Activated naive CD4-positive, alpha-beta T cell treated with Interleukin-2 at 50 U/mL for 16 hours (primary cell): ENCODE results near the gene MSL2.
"Not testable (repeated sequence)": the region's sequence is repeated elsewhere in the genome, so short reads cannot be mapped to it uniquely, and the experiment has no call there.

Source experiments
- DNase-seq: peaks from one replicate; pipeline ENCODE4 v3.0.0-alpha.2; 2020

MSL2 gene, protein sequence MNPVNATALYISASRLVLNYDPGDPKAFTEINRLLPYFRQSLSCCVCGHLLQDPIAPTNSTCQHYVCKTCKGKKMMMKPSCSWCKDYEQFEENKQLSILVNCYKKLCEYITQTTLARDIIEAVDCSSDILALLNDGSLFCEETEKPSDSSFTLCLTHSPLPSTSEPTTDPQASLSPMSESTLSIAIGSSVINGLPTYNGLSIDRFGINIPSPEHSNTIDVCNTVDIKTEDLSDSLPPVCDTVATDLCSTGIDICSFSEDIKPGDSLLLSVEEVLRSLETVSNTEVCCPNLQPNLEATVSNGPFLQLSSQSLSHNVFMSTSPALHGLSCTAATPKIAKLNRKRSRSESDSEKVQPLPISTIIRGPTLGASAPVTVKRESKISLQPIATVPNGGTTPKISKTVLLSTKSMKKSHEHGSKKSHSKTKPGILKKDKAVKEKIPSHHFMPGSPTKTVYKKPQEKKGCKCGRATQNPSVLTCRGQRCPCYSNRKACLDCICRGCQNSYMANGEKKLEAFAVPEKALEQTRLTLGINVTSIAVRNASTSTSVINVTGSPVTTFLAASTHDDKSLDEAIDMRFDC

DNA sequence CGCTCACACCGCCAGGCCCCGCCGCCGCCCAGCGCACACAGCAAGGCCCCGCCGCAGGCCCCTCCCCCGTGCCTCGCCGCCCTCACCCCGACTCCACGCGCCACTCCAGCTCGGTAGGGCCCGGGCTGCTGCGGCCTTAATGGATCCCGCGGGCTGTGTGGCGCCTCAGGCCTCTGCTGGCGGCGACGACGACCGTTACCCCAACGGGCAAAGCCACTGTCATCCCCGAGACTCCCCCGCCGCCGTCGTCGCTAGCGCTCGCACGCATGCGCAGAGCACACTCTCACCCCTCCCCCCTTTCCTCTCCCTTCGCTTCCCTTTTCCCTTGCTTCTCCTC is at the start of gene MSL2:
Gene MSL2 (minus strand): TSS at position 272 of the 337 bp plus-strand sequence. CDS start 1,222 bp downstream, outside the sequence.
- DNase-seq, result no peak

DNA sequence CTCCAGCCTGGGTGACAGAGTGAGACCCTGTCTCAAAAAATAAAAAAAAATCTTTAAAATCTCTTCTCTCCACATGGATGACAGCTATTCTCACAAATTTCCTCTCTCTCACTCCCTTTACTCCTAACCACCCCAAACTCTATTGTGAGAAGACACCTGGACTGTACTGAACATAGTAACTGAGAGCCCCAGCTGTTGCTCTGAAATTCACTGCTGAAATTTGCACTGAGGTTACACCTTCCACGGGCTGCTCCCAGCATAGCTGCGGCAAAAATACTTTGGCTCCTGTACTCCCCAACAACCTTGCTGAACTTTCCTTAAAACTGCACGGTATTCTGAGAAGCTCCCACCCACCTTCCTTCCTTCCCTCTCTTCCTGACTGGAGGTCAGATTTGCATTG is 49.6 kb upstream of the MSL2 start:
- DNase-seq, result no peak

DNA sequence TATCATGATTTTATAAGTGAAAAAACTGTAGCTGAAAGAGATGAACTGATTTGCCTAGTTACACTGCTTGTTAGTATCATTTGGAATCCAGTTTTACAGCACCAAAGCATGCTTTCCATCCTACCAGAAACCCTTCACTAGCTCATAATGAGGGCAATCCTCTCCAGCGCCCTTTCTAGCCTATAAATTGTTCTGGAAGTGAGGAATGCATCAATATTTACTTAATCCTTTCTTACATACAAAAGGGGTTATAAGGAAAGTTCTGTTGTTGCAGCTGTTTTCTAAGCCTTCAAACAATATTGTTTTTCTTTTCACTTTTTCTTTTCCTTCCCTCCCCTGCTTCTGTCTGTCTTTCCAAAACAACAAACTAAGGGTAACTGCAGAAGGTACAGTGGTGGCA is 43.0 kb upstream of the MSL2 start:
- no peak for DNase-seq

DNA sequence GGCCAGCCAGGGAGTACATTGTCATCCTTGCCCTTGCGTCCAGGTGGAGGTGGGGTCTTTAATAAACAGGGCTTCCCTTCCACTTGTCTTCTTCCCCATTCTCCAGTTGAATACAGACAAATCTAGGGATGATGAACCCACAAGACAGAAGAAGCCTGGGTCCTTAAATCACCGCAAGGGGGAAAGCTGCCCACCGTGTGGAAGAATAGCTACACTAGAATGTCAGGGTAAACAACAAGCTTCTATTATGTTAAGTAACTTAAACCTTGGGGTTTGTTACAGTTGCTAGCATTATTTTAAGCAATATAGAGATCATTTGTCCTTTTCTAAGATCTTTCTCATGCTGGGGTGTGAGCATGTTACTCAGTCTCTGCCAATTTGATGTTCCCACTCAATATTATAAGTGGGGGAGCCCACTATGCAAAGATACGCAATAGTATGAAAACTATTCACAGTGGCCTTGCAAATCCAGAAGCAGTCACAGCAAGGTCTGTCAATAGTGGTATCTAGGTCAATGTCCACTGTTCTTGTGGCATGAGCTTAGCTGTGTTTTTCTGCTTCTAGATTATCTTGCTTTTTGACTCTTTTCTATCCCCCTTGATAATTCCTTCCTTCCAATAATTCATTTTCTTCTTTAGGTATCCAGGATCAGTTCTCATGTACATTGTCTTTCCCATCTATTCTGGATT is 42.0 kb upstream of the MSL2 start:
- DNase-seq, result no peak

DNA sequence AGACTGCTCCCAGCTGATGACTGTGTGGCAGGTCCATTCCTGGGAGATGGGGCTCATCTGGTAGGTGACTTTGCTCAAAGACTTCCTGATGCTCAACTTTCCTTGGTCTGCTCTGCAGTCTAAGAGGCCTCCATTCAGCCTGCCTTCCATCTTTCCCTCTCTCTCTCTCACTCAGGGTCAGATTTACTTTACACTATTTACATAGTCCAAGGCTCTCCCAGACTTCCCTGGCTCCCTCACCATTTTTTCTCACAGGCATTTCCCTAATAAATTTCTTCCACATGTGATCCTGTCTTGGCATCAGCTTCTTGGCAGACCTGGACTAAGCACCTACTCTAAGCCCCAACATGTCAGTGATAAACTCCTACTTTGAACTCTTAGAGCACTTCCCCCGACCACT is 41.0 kb upstream of the MSL2 start:
- DNase-seq, result no peak

DNA sequence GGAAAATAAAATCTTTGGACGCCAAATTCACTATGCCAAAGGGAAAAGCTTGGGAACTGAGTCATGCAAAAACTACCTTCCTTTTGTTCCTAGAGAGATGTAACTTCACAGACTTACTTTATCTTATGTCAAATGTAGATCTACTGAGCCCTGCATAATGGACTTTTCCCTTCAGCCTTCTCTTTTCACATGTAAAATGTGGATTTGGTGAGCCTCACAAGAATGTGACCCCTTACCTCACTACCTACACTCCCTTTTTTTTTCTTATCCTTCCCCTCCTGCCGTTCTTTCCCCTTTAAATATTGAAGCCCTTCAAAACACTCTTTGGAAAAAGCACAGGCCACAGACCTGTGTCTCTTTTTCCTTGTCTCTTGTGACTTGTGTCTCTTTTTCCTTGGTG is 40.0 kb upstream of the MSL2 start:
- DNase-seq, result no peak

DNA sequence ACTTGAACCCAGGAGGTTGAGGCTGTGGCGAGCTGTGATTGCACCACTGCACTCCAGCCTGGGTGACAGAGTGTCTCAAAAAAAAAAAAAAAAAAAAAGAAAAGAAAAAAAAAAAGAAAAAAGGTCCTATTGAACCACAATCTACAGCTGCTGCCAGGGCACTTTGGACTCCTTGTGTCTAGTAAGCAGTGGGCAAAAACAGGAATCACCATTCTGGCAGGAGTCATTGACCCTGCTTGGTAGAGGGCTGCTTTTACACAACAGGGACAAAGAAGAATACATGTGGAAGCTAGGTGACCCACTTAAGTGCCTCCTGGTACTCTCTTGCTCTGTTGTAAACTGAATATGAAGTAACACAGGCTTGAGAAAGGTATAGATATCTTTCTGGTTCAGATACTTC is 39.4 kb upstream of the MSL2 start:
- no peak for DNase-seq

DNA sequence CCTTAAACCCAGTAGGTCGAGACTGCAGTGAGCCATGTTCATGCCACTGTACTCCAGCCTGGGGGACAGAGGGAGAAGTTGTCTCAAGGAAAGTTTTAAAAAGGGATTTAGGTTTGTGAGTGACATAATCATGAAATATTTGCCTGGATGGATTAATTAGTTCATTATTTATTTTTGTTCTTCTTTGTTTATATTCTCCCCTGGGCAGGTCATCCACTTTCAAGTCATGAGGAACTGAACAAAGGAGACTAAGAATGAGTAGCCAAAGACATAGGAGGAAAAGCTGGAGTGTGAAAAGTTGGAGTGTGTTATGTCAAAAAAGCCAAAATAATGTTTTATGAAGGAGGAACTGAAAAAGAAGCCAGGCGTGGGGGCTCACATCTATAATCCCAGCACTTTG is 36.3 kb upstream of the MSL2 start:
- no peak for DNase-seq

DNA sequence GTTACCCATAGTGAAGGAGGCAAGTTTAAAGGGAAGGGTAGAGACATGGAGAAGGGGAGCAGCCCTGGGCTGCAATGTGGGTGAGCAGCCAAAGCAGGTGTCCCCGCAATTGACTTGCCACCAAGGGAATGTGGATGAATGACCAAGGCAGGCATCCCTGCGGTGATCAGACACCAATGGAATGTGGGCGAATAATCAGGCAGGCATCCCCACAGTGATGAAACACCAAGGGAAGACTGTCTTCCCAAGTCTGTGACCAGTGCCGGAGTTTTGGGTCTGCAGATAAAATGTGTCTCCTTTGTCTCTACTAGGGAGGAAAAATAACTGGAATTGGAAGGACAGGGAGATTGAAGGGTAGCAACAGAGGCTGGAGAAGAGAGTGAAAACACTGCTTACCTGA is 26.6 kb upstream of the MSL2 start:
- not testable (repeated sequence) for DNase-seq

DNA sequence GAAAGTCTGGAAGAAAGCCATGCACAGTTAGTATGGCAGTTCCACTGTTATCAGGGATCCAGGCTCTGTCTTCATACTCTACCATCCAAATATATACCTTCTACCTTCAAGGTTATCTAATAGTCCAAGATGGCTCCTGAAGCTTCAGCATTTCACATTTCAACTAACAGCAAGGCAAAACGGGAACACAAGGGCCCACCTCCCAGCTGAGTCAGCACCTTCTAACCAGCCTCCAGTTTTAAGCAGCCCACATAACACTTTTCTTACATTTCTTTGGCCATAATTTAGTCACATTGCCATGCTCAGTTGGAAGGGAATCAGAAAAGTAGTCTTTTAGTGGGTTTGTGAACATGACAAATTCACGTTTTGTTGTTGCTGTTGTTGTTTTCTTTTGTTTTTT is 15.4 kb upstream of the MSL2 start:
- no peak for DNase-seq

DNA sequence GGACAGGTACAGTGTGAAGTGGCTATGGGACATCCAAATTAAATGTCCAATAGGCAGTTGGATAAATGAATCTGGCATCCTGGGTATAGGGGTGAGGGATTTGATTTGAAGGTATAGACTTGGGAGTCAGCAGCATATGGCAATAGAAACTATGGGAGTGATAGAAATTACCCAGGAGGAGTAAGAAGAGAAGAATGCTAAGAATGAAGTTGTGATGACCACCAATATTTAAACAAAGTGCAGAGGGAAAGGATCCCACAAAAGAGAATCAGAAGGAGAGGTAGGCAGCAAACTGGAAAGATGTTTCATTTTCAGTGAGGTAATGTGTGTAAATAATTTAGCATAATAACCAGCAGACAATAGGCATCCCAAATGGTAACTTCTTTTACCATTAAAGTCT is 13.8 kb upstream of the MSL2 start:
- no peak for DNase-seq

DNA sequence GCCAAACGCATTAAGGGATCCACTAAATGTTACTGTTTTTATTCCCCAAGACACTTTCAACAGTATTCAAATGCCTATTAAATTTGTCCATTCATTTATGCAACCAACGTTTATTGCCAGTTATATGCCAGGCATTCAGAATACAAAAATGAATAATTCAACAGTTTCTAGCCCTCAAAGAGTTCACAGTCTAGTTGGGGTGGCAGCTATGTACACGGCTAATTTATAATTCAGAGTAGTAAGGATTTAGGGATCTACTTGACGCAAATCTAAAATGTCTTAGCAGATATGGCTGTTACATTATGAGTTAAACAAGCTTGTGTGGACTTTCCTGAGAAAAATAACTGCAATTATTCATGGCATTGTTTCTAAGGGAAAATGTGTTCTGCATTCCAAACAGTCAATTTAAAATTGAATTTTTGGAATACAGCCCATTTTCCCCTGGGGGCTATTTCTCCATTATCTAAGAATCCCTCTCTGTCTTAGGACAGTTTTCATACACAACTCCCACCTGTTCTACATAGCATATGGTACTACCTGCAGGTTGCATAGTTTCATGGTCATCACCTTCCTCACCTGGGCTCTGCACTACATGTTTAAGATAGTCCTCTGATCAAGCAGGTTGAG is 11.5 kb upstream of the MSL2 start:
- no peak for DNase-seq

DNA sequence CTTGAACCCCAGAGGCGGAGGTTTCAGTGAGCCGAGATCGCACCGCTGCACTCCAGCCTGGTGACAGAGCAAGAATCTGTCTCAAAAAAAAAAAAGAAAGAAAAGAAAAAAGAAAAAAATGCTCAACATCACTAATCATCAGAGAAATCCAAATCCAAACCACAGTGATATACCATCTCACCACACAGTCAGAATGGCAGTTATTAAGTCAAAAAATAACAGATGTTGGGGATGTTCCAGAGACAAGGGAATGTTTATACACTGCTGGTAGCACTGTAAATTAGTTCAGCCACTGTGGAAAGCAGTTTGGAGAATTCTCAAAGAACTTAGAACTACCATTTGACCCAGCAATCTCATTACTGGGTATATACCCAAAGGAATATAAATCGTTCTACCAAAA is 3.1 kb upstream of the MSL2 start:
- DNase-seq, result not testable (repeated sequence)

DNA sequence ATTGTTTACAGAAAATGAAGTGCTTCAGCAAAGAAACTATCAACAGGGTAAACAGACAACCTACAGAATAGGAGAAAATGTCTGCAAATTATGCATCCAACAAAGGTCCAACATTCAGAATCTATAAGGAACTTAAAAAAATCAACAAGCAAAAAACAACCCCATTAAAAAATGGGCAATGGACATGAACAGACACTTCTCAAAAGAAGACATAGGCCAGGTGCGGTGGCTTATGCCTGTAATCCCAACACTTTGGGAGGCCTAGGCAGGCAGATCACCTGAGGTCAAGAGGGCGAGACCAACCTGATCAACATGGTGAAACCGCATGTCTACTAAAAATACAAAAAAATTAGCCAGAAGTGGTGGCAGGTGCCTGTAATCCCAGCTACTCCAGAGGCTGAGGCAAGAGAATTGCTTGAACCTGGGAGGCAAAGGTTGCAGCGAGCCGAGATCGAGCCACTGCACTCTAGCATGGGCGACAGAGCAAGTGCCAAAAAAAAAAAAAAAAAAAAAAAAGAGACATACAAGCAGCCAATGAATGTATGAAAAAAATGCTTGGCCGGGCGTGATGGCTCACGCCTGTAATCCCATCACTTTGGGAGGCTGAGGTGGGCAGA is 2.4 kb upstream of the MSL2 start:
- not testable (repeated sequence) for DNase-seq

DNA sequence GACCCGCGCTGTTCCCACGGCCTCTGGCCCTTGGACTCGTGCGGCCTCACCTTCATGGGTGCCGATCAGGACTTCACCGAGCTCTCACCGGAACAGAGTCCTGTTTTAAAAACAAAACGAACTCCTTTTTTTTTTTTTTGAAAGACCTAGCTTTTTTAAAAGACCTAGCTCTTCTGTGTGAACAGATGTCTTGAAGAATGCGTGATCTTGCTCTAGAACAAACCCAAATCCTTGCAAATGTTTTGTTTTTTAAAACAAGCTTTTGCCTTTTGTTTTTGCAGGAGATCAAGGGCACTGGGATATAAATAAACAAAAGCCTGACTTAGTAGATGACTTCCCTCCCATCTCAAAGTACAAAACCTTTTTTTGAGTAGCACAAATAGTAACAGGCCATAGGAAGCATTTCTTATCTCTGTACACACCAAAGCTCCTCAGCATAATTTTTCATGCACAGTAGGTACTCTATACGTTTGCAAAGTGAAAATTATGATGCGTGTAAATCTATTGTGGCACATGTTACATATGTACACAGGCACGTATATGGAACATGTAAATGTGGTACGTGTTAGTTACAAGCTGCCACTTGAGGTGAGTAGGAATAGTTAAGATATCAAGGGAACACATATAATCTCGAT is 1.1 kb upstream of the MSL2 start:
- DNase-seq, result no peak

DNA sequence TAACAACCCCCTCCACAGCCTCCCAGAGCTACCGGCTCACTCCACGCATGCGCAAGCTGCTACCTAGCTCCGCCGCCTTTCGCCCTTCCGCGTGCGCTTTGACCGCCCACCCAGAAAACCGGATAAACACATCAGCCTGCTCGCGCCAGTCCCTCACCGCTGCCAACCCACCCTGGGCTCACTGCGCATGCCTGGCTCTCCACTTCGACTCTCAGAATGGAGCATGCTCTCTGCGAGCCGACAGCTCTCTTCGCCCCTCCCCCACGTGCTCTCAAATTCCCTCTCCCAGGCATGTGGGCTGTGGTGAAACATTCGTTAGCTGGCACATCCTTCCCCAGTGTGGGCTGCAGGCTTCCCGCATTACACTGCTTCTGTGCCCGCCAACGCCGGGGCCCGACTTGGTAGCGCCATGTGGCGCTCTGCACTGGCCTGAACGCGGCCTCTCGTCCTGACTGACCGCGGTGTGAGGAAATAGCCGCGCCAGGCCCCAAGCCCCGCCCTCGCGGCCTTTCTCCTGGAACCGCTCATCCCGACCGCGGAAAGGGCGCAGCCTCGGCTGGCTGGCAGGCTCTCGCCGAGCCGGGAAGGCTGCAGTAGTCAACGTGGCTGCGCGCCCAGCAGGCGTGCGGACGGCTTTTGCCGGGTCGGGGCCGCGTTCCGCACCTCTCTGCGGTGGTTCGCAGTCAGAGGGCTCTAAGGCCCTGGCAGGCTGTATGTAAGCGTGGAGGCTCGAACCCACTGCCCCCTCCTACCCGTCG is 445 bp upstream of the MSL2 start:
- peak; percentile 99 for DNase-seq

DNA sequence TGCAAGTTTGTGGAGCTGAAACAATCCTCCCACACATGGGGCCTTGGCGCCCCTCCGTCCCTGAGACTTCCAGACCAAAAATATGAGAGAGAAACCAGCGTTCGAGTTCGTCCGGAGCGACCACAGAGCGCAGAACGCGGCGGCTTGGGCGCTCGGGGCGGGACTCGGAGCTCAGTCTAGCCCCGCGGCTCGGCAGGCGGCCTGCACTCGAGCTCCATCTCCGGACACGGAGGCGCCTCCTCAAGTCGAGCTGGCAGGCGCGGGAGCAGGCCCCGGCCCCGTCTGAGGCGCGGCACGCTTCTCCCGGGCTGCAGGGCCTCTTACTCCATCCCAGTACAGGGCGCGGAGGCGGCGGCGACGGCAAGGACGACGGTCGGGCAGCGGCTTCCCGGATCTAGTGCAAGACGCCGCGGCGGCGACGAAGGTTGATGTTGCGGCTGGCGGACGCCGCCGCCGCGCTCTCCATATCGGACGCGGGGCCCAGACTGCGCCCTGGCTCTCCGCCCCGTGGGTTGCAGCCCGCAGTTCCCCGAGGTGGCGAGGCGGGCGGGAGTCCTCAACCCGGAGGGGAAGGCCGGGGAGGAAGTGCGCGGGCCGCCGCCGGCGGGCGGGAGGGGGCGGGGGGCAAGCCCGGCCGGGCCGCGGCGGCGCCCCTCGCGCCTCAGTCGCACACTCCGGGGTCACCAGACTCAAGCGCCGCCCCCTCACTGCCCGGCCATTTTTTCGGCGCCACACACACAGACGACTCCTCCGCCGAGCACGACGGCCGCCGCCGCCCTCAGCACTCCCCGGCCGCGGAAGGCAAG is 674 bp downstream of the MSL2 start:
- DNase-seq, result peak; percentile 75

DNA sequence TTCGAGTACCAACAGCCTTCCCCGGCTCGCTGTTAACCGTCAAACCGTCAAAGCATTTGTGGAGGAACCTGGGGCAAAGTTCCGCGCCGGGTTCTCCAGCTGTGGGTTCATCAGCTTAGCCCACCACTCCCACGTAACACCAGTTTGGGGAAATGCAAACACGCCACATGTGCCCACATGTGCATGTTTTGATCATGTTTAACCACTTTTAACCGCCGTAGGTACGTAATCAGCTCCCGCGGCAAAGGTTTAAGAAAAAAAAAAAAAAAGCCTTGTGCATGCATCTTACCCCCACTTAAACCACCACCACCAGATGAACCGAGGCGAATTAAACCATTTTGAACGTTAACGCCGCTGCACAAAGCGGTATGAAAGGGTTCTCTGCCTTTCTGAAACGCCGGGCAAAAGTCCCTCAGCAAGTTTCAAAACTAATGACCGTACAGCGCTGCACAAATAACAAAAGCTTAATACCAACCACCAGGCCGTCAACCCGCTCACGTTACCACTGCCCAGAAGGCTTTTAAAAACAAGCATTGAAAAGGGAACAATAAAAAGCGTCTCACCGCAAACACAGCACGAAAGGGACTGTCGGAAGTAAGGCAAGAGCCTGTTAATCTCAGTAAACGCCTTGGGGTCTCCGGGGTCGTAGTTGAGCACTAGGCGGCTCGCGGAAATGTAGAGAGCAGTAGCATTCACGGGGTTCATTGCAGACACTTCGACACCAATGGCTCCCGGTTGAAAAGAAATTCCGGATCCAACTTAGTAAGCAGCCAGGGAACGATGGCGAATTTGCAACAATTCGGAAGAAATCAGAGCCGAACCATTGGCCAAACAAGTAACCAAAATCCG is 1.5 kb downstream of the MSL2 start:
- peak; percentile 81 for DNase-seq

DNA sequence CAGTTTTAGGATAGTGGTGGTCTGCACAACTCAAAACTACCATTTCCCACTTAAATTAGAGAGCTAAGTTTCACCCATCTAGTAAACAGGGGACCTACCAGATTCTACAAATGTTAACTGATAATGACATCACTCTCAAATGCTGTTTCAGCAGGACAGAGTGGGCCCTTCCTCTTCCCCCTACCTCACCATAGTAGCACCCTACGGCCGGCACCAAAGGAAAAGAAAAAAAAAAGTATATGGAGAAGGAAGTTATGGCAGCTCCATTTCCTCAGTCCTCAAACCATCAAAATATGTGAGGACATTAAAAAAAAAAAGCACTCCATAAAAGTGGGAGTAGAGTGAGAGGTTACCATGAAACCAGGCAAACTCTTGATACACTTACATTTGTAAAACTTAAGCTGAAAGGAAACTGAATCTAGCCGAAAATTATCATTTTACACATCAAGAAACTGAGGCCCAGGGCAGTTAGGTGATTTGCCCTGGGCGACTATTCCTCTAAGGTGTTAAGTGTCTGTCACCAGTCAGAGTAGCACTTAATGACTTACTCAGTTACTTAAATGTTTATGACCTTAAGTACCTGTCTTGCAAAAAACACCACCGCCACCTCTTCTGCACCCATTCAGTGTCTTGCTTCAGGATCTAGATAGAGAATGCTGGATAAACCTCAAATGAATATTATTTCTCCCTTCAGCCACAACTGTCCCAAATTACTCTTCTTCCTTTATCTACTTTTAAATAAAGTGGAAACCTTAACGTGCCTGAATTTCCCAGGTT is 2.7 kb downstream of the MSL2 start:
- no peak for DNase-seq
